GM12891 (cell line): Measurements from ENCODE around the gene SYT1.

ENCODE experiments used
- POLR2A ChIP-seq: IDR thresholded peaks from 2 replicates; pipeline ENCODE4 v1.6.1; 2011; ENCODE audit warnings: low read depth, low read length, control low read depth
- POLR2AphosphoS5 ChIP-seq: IDR thresholded peaks from 2 replicates; pipeline ENCODE4 v1.6.1; 2011; ENCODE audit warnings: low read depth, low read length, control low read depth
- SPI1 ChIP-seq: IDR thresholded peaks from 2 replicates; pipeline ENCODE4 v1.6.1; 2011; ENCODE audit warnings: low read depth, low read length, control low read depth
- TAF1 ChIP-seq: IDR thresholded peaks from 2 replicates; pipeline ENCODE4 v1.6.1; 2011; ENCODE audit warnings: low read depth, low read length, control low read depth

GRCh38 chr12:79260923-79261322 lies 396.3 kb downstream of the SYT1 start:
- no peak for TF ChIP-seq TAF1
- TF ChIP-seq POLR2A: no peak
- TF ChIP-seq POLR2AphosphoS5: no peak
- TF ChIP-seq SPI1: no peak
